ENCODE measurements around the gene CES2.
A peak's percentile ranks its signal among the peaks of the same experiment; 100 is the strongest.
"Not testable (repeated sequence)": the region's sequence is repeated elsewhere in the genome, so short reads cannot be mapped to it uniquely, and the experiment has no call there.

Gene CES2

DNA sequence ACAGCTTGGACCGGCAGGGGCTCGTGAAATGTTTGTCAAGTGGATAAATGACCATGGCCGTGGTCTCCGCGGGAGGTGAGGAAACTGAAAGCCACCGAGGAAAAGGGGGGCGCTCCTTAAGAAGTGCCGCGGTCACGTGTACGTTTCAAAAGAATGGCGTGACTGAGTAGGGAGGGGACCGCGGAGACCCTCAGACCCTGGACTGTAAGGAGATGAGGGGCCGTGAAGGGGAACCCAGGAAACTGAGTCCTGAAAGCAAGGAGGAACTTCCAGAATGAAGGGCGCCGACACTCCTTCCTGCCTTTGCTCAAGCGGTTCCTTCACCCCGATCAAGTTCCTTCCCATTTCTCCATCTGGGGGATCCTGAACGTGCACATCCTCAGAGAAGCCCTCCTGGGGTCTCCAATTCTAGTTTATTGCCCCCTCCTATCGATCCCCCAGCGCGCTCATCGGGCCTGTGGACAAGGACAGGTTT lies 440 bp upstream of the CES2 start:
- DNase-seq (ENCODE audit: low read depth in 2 of 2) = not testable (repeated sequence)

DNA sequence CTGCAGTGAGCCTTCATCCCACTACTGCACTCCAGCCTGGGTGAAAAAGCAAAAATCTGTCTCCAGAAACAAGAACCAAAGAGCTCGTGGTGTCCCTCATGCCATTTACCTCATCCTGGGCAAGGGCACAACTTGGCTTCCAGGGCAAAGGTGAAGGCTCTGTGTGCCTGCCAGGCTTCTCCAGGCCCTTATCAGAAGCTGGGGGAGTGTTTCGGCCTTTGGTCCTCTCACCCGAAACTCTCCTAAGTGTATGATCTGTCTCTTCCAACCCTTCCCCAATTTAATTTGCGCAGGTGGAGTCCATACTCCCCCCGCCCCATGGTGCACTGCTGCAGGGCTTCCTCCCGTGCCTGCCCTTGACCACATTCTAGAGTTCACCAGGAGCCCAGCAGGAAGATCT lies 1.1 kb downstream of the CES2 start:
- no peak for DNase-seq (ENCODE audit: low read depth in 2 of 2)

DNA sequence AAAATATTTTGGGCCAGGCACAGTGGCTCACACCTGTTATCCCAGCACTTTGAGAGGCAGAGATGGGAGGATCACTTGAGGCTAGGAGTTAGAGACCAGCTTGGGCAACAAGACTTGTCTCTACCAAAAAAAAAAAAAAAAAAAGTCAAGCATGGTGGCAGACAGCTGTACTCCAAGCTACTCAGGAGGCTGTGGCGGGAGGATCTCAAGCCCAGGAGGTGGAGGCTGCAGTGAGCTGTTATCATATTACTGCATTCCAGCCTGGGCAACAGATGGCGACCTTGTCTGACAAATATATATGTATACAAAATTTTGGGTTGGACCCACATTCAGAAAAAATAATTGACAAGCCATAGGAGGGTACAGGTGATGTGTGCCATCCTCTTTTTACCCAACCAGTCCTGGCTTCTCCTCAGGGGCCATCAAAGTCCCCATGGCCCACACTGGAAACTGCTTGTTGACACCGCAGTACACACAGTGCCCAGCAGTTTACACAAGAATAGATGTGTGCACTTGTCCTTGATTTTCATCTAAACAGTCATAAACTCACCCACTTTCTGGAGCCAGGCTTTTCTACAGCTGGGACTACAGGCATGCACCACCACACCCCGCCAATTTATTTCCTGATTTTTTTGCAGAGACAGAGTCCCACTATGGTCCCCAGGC lies 1.7 kb downstream of the CES2 start:
- DNase-seq (ENCODE audit: low read depth in 2 of 2) = no peak

DNA sequence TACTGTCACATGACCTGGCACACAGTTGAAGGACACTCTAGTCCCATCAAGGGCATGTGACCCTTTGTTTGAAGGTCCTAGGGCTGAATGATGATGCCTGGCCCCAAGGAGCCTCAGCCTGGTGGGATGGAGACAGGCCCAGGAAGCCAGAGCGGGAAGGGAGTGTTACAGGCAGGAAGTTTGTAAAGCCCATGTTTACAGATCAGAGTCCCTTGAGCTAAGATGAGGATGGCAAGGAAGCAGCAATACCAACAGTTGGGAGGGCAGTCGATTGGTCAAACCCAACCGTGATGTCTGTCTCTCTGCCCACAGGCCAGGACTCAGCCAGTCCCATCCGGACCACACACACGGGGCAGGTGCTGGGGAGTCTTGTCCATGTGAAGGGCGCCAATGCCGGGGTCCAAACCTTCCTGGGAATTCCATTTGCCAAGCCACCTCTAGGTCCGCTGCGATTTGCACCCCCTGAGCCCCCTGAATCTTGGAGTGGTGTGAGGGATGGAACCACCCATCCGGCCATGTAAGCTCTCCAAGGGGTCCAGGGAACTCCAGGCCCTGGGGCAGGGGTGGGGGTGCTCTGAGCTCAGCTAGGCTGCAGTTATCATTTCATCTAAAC lies 2.5 kb downstream of the CES2 start:
- no peak for DNase-seq (ENCODE audit: low read depth in 2 of 2)

DNA sequence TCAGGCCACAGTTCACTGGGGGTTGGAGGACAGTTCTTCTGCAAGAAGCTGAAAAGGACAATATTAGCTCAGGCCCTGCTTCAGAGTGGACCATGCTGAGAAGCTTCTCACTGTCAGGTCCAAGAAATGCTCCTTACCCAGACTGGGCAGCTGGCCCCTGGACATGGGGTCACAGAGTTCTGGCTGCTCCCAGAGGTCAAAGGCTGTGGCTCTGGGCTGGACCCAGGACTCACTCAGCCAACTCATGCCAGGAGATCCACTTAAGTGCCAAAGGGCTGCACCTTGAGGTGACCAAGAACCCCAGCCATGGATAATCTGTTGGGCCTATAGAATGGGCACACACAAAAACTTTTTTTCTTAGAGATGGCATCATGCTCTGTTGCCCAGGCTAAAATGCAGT lies 4.0 kb downstream of the CES2 start:
- DNase-seq (ENCODE audit: low read depth in 2 of 2) = no peak

DNA sequence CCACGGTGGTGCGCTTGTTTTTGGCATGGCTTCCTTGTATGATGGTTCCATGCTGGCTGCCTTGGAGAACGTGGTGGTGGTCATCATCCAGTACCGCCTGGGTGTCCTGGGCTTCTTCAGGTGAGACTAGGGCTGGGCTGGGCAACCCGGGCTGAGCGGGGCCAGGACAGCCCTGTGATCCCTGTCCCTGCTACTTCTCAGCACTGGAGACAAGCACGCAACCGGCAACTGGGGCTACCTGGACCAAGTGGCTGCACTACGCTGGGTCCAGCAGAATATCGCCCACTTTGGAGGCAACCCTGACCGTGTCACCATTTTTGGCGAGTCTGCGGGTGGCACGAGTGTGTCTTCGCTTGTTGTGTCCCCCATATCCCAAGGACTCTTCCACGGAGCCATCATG lies 4.9 kb downstream of the CES2 start:
- no peak for DNase-seq (ENCODE audit: low read depth in 2 of 2)

DNA sequence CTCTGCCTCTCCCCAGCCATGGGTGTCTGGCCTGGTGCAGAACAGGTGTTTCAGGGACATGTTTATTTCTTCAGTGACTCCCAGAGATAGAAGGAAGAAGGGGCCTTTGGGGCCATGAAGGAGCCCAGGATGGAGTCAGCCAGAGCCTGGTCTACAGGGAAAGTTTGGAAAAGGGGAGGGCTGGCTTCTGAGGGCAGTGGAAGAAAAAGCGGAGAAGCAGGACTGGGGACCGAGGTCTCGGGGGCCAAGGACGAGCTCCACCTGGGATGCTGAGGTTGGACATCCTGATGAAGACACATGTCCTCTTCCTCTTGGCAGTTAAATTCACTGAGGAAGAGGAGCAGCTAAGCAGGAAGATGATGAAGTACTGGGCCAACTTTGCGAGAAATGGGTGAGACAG lies 7.7 kb downstream of the CES2 start:
- DNase-seq (ENCODE audit: low read depth in 2 of 2) = no peak

DNA sequence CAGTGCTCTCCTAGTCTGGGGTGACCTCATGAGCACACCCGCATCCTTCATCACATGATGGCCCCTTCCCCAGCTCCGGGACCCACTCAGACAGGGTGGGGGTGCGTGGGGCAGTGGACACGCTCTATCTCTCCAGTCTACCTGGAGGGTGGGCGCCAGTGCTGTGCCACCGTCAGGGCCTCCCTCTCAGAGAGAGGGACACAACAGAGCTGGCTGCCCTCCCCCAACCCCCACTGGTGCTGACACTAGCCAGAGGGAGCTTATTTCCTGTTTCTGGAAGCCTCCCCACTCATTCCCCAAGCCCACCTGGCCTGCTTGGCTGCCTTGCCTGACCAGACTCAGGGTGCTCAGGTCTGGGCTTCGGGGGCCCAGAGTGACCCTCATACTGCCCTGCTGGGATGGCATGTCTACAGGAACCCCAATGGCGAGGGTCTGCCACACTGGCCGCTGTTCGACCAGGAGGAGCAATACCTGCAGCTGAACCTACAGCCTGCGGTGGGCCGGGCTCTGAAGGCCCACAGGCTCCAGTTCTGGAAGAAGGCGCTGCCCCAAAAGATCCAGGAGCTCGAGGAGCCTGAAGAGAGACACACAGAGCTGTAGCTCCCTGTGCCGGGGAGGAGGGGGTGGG lies 8.2 kb downstream of the CES2 start:
- no peak for DNase-seq (ENCODE audit: low read depth in 2 of 2)

DNA sequence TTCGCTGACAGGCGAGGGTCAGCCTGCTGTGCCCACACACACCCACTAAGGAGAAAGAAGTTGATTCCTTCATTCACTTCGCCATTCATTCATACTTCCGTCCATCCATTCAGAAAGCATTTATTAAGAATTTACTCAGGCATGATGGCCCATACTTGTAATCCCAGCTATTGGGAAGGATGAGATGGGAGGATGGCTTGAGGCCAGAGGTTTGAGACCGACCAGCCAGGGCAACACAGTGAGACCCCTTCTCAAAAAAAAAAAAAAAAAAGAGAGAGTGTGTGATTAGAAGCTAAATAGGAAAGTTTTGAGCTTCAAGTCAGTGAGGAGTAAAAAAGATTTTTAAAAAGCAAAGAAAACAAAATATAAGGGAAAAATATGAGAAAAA lies 8.7 kb downstream of the CES2 start:
- DNase-seq (ENCODE audit: low read depth in 2 of 2) = no peak

DNA sequence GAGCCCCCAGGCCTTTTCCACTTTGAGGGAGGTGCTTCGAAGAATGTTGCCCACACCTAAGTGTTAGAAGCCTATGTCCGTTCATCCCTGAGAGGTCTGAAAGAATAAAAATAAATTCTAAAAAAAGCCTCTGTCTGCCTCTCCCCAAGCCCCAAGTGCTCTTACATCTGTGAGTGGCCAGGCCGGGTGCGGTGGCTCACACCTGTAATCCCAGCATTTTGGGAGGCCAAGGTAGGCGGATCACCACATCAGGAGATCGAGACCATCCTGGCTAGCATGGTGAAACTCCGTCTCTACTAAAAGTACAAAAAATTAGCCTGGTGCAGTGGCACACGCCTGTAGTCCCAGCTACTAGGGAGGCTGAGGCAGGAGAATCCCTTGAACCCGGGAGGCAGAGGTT lies 9.7 kb downstream of the CES2 start:
- DNase-seq (ENCODE audit: low read depth in 2 of 2) = not testable (repeated sequence)

DNA sequence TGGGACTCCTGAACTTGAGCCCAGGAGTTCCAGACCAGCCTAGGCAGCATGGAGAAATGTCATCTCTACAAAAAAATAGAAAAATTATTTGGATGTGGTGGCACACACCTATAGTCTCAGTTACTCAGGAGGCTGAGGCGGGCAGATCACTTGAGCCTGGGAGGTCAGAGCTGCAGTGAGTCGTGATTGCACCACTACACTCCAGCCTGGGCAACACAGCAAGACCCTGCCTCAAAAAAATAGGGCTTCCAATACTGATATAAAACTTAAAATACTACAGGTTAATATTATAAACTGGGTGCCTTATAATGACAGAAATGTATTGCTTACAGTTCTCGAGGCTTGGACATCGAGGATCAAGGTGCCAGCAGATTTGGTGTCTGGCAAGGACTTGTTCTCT lies 10.6 kb downstream of the CES2 start:
- DNase-seq (ENCODE audit: low read depth in 2 of 2) = no peak

DNA sequence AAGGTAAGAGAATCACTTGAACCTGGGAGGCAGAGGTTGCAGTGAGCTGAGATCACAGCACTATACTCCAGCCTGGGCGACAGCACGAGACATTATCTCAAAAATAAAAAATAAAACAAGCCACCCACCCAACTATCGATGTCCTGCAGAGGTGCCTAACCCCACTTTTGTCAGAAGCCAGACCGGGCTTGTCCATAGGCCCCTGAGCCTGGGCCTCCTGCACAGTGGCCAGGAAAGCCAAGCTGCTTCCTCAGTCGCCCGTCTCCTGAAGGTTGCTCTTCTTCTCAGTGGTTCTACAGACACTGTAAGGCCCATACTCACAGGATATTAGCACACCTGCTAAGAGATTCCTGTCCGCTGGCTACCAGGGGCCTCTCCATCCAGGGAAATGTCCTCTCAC lies 11.2 kb downstream of the CES2 start:
- DNase-seq (ENCODE audit: low read depth in 2 of 2) = no peak

DNA sequence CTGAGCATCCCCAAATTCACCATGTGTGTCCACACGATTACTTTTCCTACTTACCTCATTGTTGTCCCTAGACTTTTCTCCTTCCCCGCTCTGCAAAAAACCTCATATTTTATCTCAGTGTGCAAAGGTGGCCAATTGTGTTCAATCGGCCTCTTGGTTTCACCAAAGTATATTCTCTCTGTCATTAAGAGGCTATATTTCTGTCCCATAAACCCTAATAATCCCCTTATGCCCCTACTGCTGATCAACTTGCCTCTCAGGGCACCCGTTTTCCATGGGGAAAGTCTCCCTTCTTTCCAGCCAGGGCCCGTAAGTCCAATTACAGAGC lies 11.6 kb downstream of the CES2 start:
- DNase-seq (ENCODE audit: low read depth in 2 of 2) = no peak

DNA sequence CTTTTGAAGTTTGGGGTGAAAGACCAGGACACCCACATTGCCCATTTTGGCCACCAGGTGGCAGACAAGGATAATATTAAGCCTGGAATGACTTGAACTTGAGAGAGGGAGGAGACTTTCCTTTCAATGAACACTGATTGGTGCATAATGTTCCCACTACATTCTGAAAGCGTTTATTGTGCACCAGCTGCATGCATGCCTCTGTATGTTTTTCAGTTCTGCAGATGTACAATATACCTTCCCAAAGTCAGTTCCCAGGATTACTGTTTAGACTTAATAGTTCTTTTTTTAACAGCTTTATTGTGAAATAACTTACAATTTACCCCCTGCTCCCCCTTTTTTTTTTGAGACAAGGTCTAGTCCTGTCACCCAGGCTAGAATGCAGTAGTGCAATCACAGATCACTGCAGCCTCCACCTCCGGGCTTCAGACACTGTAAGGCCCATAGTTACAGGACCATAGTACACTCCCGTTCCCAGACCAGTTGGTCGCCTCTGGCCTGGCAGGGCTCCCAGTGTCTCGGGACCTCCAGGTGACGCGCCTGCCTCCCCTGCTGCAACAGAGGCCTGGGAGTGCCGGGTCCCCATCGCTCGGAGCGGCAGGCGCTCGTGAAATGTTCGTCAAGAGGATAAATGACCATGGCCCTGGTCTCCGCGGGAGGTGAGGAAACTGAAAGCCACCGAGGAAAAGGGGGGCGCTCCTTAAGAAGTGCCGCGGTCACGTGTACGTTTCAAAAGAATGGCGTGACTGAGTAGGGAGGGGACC lies 12.2 kb downstream of the CES2 start:
- DNase-seq (ENCODE audit: low read depth in 2 of 2) = peak; percentile 47 to 72

DNA sequence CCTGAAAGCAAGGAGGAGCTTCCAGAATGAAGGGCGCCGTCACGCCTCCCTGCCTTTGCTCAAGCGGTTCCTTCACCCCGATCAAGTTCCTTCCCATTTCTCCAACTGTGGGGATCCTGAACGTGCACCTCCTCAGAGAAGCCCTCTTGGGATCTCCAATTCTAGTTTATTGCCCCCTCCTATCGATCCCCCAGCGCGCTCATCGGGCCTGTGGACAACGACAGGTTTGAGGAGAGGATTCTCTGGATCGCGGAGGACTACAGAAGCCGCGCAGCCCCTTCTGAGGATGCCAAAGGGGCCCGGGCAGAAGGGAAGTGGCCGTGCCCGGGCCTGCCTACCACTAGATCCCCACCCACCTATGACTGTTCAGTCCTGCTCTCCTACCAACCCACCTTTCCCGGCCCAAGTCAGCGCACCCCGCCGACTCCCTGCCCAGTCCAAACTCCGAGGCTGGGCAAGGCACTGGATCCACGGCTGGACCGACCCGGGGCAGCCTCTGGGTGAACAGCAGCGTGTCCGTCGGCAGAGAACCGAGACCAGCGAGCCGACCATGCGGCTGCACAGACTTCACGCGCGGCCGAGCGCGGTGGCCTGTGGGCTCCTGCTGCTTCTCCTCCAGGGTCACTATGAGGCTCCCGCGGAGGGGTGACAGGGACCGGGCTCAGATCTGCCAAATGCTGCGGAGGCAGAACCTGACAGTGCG lies 13.0 kb downstream of the CES2 start:
- DNase-seq (ENCODE audit: low read depth in 2 of 2) = no peak

DNA sequence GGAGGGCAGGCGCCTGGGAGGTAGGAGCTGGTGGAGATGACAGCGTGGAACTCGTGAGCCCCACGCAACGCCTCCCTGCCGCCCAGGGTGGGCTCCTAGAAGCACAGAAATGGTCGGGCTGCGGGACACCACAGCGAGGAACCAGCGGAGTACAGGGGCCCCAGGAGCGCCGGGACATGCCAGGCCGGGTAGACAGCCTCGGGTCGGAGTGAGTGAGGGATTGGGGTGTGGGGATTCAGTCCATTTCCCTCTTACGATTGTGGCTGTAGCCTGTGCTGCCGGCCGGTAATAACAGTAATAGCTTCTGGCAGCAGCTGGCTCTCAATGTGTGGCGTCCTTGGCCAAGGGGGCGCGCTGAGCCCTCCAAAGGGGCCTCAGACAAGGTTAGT lies 13.5 kb downstream of the CES2 start:
- DNase-seq (ENCODE audit: low read depth in 2 of 2) = no peak

DNA sequence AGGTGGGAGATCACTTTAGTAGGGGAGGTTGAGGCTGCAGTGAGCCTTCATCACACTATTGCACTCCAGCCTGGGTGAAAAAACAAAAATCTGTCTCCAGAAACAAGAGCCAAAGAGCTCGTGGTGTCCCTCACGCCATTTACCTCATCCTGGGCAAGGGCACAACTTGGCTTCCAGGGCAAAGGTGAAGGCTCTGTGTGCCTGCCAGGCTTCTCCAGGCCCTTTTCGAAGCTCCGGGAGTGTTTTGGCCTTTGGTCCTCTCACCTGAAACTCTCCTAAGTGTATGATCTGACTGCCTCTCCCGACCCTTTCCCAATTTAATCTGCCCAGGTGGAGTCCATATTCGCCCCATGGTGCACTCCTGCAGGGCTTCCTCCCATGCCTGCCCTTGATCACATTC lies 14.2 kb downstream of the CES2 start:
- DNase-seq (ENCODE audit: low read depth in 2 of 2) = no peak

DNA sequence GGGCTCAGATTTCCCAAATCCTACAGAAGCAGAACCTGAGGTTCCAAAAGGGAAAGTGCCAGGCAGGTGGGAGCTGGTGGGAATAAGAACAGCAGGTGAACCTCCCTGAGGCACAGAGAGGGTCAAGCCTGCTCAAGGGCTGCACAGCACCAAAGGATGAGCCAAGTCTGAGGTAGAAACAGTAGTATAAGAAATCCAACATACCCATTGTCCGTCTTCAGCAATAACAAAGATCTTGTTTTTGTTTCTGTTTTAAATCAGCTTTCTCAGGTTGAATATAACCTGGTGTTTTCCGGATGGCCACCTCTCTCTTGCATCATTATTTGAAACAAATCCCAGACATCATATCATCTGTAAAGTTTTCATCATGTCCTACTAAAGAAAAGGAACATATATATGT lies 15.1 kb downstream of the CES2 start:
- DNase-seq (ENCODE audit: low read depth in 2 of 2) = no peak

DNA sequence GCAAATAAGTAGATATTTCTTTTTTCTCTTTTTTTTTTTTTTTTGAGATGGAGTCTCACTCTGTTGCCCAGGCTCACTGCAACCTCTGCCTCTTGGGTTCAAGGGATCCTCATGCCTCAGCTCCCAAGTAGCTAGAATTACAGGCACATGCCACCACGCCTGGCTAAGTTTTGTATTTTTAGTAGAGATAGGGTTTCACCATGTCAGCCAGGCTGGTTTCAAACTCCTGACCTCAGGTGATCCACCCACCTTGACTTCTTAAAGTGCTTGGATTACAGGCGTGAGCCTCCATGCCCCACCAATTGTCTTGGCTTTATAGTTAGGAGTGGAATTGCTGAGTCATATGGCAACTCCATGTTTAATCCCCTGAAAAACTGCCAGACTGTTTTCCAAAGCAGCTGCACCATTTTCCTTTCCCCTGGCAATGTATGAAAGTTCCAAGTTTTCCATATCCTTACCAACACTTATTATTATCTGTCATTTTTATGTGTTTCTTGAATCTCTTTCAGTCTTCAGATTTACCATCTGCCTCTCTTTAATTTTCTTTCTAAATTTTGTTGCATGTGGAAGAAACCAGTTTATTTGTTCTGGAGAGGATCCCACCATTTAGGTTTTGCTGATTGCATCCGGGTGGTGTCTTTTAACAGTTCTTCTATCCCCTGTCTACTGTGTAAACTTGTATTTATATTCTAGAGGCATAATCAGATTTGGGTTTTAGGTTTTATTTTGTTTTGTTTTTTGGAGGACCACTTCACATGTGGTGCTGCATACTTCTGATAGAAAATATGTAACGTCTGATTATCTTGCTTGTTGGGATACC lies 15.9 kb downstream of the CES2 start:
- no peak for DNase-seq (ENCODE audit: low read depth in 2 of 2)

DNA sequence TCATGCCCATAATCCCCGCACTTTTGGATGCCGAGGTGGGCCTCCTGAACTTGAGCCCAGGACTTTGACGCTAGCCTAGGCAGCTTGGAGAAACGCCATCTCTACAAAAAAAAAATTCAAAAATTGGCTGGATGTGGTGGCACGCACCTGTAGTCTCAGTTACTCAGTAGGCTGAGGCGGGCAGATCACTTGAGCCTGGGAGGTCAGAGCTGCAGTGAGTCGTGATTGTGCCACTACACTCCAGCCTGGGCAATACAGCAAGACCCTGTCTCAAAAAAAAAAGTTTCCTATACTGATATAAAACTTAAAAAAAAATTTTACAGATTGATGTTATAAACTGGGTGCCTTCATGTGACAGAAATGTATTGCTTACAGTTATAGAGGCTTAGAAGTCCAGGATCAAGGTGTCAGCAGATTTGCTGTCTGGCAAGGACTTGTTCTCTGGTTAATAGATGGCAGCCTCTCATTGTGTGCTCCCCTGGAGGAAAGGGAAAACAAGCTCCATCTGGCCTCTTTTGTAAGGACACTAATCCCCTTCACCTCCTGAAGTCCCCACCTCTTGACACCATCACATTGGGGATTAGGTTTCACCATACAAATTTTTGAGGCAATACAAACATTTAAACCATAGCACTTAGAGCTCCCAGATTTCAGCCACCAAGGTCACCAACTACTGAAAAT lies 17.3 kb downstream of the CES2 start:
- DNase-seq (ENCODE audit: low read depth in 2 of 2) = no peak

Measured in stimulated activated CD8-positive, alpha-beta memory T cell treated with anti-CD3 and anti-CD28 coated beads, Interleukin-15, amount 100 ng/mL, for 4 hours (primary cell).